H54 (cell line): ENCODE measurements around the gene PLAC1.
A peak's percentile ranks its signal among the peaks of the same experiment; 100 is the strongest.

Source experiments
- DNase-seq: peaks from one replicate; pipeline ENCODE4 v3.0.0; 2011; ENCODE audit warnings: low spot score, mixed read lengths; ENCODE audit not compliant: insufficient read length
- FAIRE-seq: peaks from 3 replicates; lab custom pipeline; 2011; peaks lifted over from hg19 to GRCh38; lab: Jason Lieb, UNC
- POLR2A ChIP-seq: IDR thresholded peaks from 2 replicates; pipeline ENCODE4 v1.6.1; 2011; ENCODE audit warnings: low read depth, mild to moderate bottlenecking, low read length

The PLAC1 gene

DNA sequence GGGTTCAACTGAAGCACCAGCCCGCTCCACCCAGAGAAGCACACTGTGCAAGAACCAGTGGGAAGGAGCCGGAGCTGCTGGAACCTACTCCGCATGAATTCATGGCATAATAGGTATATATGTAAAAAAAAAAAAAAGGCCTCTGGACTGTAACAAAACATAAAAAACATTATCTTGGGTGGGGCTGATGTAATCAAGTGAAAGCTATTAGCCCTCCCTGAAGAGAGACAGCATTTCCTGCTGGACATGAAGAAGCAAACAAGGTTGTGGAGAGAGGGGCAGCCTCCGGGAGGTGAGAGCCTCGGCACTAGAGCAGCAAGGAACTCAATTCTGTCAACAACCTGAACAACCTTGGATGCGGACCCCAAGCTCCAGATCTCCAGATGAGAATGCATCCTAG lies 50.7 kb downstream of the PLAC1 start:
- FAIRE-seq (no peak), DNase-seq (no peak)
- no peak for TF ChIP-seq POLR2A

DNA sequence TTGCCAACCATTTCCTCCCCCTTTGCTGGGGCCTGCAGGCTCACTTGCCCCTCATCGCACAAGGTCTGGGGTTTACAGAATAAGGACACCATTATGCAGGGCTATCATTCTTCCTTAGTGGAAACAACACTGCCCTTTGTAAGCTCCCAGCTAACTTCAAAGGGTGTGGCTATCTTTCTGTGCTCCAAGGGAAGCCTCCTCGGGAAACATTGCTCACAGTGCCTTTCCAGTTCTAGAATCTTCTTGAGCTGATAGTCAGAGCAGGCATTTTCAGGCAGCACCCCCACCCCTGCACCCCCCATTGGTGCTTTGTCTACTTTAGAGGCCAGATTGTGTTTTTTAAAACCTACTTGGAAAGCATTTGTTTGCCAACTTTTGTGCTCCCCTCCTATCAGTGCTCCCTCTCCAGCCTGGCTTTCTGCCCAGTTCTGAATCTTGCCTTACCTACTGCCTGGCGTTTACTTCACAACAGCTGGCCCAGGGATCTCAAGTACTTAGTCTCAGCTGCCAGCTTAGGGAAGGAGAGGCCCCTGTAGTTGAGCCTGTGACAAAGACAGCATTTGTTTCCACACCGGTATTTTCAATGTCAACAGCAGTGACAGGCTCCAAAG lies 53.5 kb downstream of the PLAC1 start:
- FAIRE-seq (no peak), DNase-seq (peak; percentile 21)

DNA sequence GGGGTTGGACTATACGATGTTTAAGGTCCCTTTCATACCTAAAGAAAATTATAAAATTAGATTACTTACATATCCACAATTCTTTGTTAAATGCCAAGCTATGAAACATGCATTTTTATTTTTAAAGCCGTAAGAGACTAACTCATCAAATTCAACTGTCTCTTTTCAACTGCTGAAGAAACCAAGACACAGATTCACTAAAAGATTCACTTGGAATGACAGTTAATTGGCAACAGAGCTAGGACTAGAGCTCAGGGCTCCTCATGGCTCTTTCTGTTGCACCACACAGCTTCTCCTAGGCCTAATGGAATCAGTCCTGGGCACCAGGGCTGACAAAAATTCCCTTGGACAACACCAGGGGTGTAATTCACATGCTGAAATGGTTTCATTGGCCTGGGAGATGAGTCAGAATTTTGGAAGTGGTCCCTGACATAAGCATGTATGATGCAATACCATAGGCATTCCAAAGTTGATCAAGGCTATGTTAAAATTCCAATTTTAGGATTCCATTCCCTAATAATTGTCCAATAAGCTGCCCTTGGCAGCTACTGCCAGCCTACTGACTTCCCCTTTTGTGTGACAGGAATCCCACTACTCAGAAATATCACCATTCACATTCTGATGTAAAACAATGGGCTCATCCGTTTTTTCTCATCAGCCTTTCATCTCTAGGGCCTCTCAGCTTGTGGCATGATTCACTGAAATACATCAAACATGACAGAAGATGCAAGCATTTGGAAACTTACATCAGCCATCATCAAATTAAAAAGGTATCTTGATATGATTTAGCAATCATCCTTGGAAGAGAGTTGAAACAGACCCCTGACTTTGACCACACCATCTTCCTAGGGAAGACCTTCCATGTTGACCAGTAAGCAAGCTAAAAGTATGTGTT lies 54.2 kb downstream of the PLAC1 start:
- peak; percentile 94 for FAIRE-seq
- no peak for TF ChIP-seq POLR2A
- DNase-seq, result peak; percentile 29

More for the DNA sequence above, 53.5 kb downstream of the PLAC1 start:
- TF ChIP-seq POLR2A, result no peak

DNA sequence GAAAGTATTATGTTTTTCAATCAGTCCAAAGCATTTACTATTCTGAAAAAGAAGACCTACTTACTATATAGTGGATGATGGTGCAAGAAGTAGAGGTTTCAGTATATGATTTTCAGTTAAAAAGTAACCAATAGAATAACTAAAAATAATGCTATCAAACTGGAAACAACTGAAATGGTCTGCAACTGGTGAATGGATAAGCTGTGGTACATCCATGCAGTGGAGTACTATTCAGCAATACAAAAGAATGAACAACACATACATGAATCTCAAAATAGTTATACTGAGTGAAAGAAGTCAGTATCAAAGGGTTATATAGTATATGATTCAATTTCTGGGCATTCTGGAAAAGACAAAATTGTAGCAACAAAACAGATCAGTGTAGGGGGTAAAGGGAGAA lies 55.9 kb downstream of the PLAC1 start:
- no peak for DNase-seq
- no peak for FAIRE-seq
- no peak for TF ChIP-seq POLR2A

DNA sequence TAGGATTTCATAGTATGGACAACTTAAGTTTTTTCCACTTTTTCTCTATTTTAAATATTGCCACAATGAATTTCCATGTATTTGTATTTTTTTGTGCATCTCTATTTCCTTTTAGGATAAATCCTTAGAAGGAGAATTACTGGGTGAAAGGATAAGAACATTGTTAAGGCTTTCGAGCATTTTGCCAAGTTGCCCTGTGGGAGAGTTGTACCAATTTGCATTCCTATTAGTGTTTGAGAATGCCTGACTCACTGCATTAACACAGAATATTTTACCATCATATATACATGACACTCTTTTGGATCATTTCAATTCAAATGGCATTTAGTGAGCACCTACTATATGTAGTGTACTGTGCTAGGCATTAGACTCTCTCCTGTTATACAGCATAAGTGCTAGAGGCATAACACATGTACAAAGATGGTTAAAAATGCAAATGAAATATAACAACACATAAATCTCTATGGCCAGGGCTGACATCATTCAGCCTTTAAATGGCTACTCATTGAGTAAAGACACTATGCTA lies 57.0 kb downstream of the PLAC1 start:
- DNase-seq, result no peak
- TF ChIP-seq POLR2A, result no peak
- FAIRE-seq, result no peak

DNA sequence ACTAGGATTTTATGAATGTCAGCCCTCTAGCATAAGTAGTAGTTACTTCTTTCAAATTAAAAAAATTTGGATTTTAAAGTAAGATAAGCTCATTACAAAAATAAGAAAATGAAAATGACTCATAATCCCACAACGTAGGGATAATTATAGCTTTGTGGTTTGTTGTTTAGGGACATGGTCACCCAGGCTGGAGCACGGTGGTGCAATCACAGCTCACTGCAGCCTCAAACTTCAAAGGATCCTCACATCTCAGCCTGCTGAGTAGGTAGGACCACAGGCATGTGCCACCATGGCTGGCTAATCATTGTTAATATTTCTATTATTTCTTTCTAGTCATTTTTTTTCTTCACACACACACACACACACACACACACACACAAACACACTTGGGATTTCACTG lies 57.6 kb downstream of the PLAC1 start:
- DNase-seq (no peak), FAIRE-seq (no peak)

DNA sequence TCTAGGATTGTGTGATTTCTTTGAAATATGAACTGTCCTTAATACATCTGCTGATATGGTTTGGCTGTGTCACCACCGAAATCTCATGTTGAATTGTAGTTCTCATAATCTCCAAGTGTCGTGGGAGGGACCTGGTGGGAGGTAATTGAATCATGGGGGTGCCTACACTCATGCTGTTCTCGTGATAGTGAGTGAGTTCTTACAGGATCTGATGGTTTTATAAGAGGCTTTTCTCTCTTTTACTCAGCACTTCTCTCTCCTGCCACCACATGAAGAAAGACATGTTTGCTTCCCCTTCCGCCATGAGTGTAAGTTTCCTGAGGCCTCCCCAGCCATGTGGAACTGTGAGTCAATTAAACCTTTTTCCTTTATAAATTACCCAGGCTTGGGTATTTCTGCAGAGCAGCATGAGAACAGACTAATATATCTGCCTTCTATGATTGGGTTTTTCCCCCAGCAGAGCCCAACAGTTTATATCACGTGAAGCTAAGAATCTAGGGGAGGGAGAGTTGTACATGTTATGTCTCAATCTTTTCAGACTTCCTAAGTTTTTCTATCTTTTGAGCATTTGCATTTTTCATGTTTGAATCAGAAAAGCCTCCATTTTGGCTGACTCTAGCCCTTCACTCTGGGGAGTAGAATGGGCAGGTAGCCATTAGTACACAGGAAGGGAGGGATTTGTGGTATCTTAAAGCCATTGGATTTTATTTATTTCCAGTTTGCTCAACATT lies 58.9 kb downstream of the PLAC1 start:
- TF ChIP-seq POLR2A, result no peak
- FAIRE-seq (peak; percentile 45), DNase-seq (no peak)

More for the DNA sequence above, 57.6 kb downstream of the PLAC1 start:
- no peak for TF ChIP-seq POLR2A

DNA sequence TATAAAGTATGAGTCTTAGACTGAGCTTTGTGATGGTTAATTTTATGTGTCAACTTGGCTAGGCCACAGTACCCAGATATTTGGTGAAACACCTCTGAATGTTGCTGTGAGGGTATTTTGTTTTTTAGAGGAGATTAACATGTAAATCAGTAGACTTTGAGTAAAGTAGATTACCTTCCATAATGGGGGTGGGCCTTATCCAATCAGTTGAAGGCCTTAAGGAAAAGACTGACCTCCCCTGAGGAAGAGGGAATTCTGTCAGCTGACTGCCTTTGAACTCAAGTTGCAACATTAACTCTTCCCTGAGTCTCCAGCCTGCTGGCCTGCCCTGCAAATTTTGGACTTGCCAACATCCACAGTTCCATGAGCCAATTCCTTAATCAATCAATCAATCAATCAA lies 66.0 kb downstream of the PLAC1 start:
- FAIRE-seq (no peak), DNase-seq (no peak)
- TF ChIP-seq POLR2A, result no peak

DNA sequence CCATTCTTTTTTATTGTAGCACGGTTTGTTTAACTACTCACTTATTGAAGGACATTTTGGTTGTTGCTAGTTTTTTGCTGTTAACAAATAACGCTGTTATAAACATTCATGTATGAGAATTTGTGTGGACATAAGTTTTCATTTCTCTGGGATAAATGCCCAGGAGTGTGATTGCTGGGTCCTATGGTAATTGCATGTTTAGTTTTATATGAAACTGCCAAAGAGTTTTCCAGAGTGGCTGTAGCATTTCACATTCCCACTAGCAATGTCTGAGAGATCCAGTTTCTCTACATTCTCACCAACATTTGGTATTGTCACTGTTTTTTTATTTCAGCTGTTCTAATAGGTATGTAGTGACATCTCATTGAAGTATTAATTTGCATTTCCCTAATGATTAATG lies 66.8 kb downstream of the PLAC1 start:
- FAIRE-seq (no peak), DNase-seq (no peak)
- no peak for TF ChIP-seq POLR2A

DNA sequence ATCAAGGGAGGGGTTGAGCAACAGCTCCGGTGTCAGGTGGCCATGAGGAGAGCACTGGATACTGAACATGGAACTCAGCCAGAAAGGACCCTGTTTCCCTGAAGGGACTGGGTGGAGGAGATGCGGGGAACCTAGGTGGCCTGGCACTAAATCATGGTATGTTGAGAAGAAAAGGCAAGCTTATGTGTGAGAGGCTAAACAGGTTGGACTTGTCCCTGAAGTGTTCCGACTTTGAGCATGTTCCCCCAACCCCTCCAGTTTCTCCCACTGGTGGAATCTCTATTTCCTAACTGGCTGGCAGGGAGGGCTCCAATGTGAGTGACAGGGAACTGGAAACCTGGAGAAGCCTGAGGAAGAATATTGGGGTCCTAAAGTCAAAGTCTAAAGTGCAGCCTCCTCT lies 69.5 kb downstream of the PLAC1 start:
- FAIRE-seq (no peak), DNase-seq (no peak)
- no peak for TF ChIP-seq POLR2A

DNA sequence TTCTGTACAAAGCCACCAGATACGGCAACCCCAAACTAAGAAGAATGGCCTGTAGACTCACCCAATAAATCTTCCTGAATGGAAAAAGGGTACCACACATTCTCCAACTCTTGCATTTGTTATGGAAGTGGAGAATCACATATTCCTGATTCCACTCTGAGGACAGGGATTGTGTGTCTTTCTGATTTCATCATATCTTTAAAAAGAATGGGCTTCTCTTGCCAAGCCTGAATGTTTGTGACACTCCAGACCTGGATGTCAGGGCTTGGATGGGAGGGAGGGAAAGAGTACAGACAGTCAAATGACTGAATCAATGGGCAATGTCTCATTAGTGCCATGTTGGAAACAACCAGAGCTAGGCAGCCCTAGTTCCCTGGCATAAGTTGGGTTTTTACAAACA lies 77.4 kb downstream of the PLAC1 start:
- DNase-seq (no peak), FAIRE-seq (no peak)
- TF ChIP-seq POLR2A, result no peak

DNA sequence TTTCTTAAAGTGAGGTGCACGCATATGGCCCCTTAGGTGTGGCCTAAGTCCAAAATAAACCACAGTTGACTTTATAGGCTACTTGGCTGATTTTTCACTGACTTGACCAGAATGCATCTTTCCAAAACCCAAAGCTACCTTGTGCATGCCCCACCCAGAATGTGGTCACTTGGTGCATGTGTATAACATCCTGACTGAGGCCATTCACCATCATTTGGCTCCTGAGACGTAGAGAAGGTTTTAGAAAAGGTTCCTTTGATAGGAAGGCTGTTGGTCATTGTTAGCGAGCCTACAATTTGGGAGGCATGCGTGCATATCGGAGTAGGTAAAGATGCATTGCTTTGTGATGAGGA lies 84.6 kb downstream of the PLAC1 start:
- FAIRE-seq (no peak), DNase-seq (no peak)
- TF ChIP-seq POLR2A, result no peak

DNA sequence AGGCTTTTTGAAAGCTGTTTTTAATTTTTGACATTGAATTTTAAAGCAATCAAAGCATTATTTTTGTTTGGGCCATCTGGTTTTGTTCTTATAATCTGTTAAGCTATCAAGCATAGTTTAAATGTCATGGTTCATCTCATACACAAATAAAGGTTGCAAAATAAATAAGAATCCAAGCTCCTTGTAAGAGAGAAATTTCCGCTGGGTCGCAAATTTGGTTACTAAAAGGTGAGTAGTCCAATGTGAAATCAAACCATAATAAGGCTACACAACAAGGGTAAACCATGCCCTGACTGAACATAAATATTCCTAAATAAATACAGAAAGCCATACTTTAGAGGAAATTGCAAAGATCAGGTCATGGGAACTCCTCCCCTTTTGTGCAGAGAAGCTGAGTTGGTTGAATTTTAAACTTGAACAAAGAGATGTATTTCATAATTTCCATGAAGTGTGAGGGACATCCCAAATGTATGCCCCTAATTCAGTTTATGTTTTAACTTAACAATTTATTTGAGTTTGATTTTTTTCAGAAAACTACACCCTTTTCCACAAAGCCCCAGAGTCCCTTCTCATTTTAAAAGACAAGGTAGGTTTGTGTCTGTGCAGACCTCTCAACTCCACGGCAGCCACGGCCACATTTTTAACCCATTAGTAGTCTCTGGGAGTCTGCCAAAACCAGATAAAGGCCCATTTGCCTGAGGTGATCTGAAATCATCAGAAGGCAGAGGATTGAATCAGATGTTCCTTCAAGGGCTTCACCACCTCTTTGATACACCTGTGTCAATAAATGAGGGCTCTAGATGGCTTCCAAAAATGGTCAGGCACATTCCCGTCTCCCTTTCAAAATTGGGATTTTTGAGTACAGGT lies 85.2 kb downstream of the PLAC1 start:
- FAIRE-seq, result peak; percentile 79
- DNase-seq, result no peak
- TF ChIP-seq POLR2A, result no peak
